HepG2 (cell line): ENCODE measurements around the gene KIF1C. TPM values are rescaled to one million over a fixed set of nuclear protein-coding genes. Genes with fewer than 3 reads are reported as not detected.

Experiments
- CHD2 ChIP-seq: IDR thresholded peaks from 2 replicates; pipeline ENCODE4 v1.6.1; 2011; ENCODE audit warnings: low read depth, low read length, improper control_type of control experiment
- DRAP1 ChIP-seq: IDR thresholded peaks from 2 replicates; pipeline ENCODE4 v1.6.1; 2016; ENCODE audit warnings: missing genetic modification reagents, missing compliant biosample characterization
- ETV5 ChIP-seq: IDR thresholded peaks from 2 replicates; pipeline ENCODE4 v1.6.1; 2018; ENCODE audit warnings: missing biosample characterization, missing genetic modification reagents, inconsistent platforms, borderline replicate concordance
- FOXA1 ChIP-seq, 2 experiments: fragments of 450-650 bp in 1 of 2; sonication (generic) in 1 of 2; formaldehyde crosslinking in 1 of 2; IDR thresholded peaks; 2 replicates each; pipeline versions ENCODE4 v1.4.0 to v1.6.1; 2016 to 2020; ENCODE audit warnings: missing genetic modification reagents in 1 of 2
- GMEB2 ChIP-seq: IDR thresholded peaks from 2 replicates; pipeline ENCODE4 v1.6.1; 2016; ENCODE audit warnings: missing biosample characterization, missing genetic modification reagents, low read depth
- HBP1 ChIP-seq: IDR thresholded peaks from 2 replicates; pipeline ENCODE4 v1.6.1; 2016; ENCODE audit warnings: low read depth, control low read depth
- HDAC1 ChIP-seq: sonication (generic); formaldehyde crosslinking; IDR thresholded peaks from 2 replicates; pipeline ENCODE4 v1.5.1; 2020; ENCODE audit warnings: mild to moderate bottlenecking, missing genetic modification reagents
- RCOR2 ChIP-seq: IDR thresholded peaks from 2 replicates; pipeline ENCODE4 v1.6.1; 2016; ENCODE audit warnings: missing biosample characterization, missing genetic modification reagents
- SALL1 ChIP-seq: sonication (generic); formaldehyde crosslinking; IDR thresholded peaks from 2 replicates; pipeline ENCODE4 v1.8.0; 2022; ENCODE audit warnings: mild to moderate bottlenecking, missing genetic modification reagents
- SMARCC2 ChIP-seq: fragments of 450-650 bp; IDR thresholded peaks from 2 replicates; pipeline ENCODE4 v1.6.1; 2017; ENCODE audit warnings: antibody characterized with exemption, mild to moderate bottlenecking
- SNAI1 ChIP-seq: sonication (generic); formaldehyde crosslinking; IDR thresholded peaks from 2 replicates; pipeline ENCODE4 v1.5.0; 2020; ENCODE audit warnings: mild to moderate bottlenecking, missing genetic modification reagents, borderline replicate concordance
- SRSF4 ChIP-seq: fragments of 200-400 bp; formaldehyde crosslinking; IDR thresholded peaks from one replicate; pipeline ENCODE4 v1.6.1; 2018; ENCODE audit warnings: mild to moderate bottlenecking, low read depth, low read length, moderate library complexity; ENCODE audit not compliant: poor library complexity, severe bottlenecking
- TCF7L2 ChIP-seq: IDR thresholded peaks from 2 replicates; pipeline ENCODE4 v1.6.1; 2011; ENCODE audit warnings: mild to moderate bottlenecking, low read depth, low read length, moderate library complexity
- ZFP62 ChIP-seq: sonication (generic); formaldehyde crosslinking; IDR thresholded peaks from 2 replicates; pipeline ENCODE4 v1.4.0; 2020; ENCODE audit warnings: missing genetic modification reagents
- ZFYVE20 ChIP-seq: sonication (generic); formaldehyde crosslinking; IDR thresholded peaks from 2 replicates; pipeline ENCODE4 v1.8.0; 2023; ENCODE audit warnings: low read depth, mild to moderate bottlenecking, moderate library complexity, missing genetic modification reagents, borderline replicate concordance
- ZNF138 ChIP-seq: sonication (generic); formaldehyde crosslinking; IDR thresholded peaks from 2 replicates; pipeline ENCODE4 v1.5.0; 2020; ENCODE audit warnings: mild to moderate bottlenecking, low read depth, missing genetic modification reagents
- ZNF362 ChIP-seq: sonication (generic); formaldehyde crosslinking; IDR thresholded peaks from 2 replicates; pipeline ENCODE4 v1.4.0; 2020; ENCODE audit warnings: missing genetic modification reagents, mild to moderate bottlenecking, borderline replicate concordance
- ZNF460 ChIP-seq: sonication (generic); formaldehyde crosslinking; IDR thresholded peaks from 2 replicates; pipeline ENCODE4 v1.5.1; 2020; ENCODE audit warnings: missing genetic modification reagents, mild to moderate bottlenecking, borderline replicate concordance
- ZNF550 ChIP-seq: sonication (generic); formaldehyde crosslinking; IDR thresholded peaks from 2 replicates; pipeline ENCODE4 v1.4.0; 2020; ENCODE audit warnings: mild to moderate bottlenecking, missing genetic modification reagents, borderline replicate concordance
- ZNF557 ChIP-seq: sonication (generic); formaldehyde crosslinking; IDR thresholded peaks from 2 replicates; pipeline ENCODE4 v1.4.0; 2020; ENCODE audit warnings: missing genetic modification reagents
- ZNF766 ChIP-seq: sonication (generic); formaldehyde crosslinking; IDR thresholded peaks from 2 replicates; pipeline ENCODE4 v1.5.0; 2020; ENCODE audit warnings: missing genetic modification reagents, borderline replicate concordance
- ZSCAN25 ChIP-seq: sonication (generic); formaldehyde crosslinking; IDR thresholded peaks from 2 replicates; pipeline ENCODE4 v1.8.0; 2022; ENCODE audit warnings: mild to moderate bottlenecking, missing genetic modification reagents
- ZXDC ChIP-seq: sonication (generic); formaldehyde crosslinking; IDR thresholded peaks from 2 replicates; pipeline ENCODE4 v1.5.0; 2020; ENCODE audit warnings: mild to moderate bottlenecking, missing genetic modification reagents
- polyA plus RNA-seq, 8 experiments: library from polyadenylated mRNA; depleted of rRNA in 3 of 8; stranded (reverse) in 7 of 8; unstranded in 1 of 8; fragments of >200 nt; fragmentation: Illumina TruSeq in 4 of 8; extraction: Trizol in 4 of 8; gene quantifications; 2 replicates each; pipeline versions ENCODE4 v1.2.1 to v1.2.3, GENCODE V29; 2011 to 2016; ENCODE audit warnings: low read depth in 4 of 8, missing spikeins in 1 of 8, mixed read lengths in 1 of 8; ENCODE audit not compliant: insufficient read depth in 1 of 8
- total RNA-seq, 5 experiments: library from RNA; depleted of rRNA; stranded (reverse); fragments of >200 nt; fragmentation: Illumina TruSeq; extraction: Trizol; gene quantifications; 2 replicates each; pipeline ENCODE4 v1.2.3, GENCODE V29; 2016; ENCODE audit warnings: low read depth in 1 of 5

The KIF1C gene
- total and polyA plus RNA-seq, 2 of the 13 experiments (the other 11 are each of a cell fraction or from before 2014, with no cell fraction given) = 70.0 to 104 TPM

- TF ChIP-seq GMEB2 = no peak
- peak; percentile 16 for TF ChIP-seq ZSCAN25
- no peak for TF ChIP-seq FOXA1 (IDR thresholded peaks at IDR 0.05)
- no peak for TF ChIP-seq FOXA1 (CRISPR knock-in tag; IDR thresholded peaks at IDR 0.05)
- no peak for TF ChIP-seq ZXDC
- TF ChIP-seq ZNF557 (CRISPR knock-in tag) = no peak
- TF ChIP-seq SALL1 = peak; percentile 31; the same call in 1 of the 2 replicates
- TF ChIP-seq ZFYVE20 (CRISPR knock-in tag) = no peak
- TF ChIP-seq SRSF4 = no peak
- 0 out of 2 replicates have a peak, but pooled peaks have one; percentile 20 for TF ChIP-seq HDAC1 (CRISPR knock-in tag)
- no peak for TF ChIP-seq ZNF138 (CRISPR knock-in tag)
- no peak for TF ChIP-seq ETV5
- no peak for TF ChIP-seq TCF7L2
- no peak for TF ChIP-seq SMARCC2
- TF ChIP-seq CHD2 = no peak
- TF ChIP-seq ZNF362 (CRISPR knock-in tag) = no peak
- no peak for TF ChIP-seq ZNF550 (CRISPR knock-in tag)
- no peak for TF ChIP-seq HBP1 (CRISPR knock-in tag)
- TF ChIP-seq ZFP62 (CRISPR knock-in tag) = no peak
- peak; percentile 58; the same call in 1 of the 2 replicates for TF ChIP-seq SNAI1 (CRISPR knock-in tag)
- TF ChIP-seq RCOR2 (CRISPR knock-in tag) = no peak; the same call in 1 of the 2 replicates
- TF ChIP-seq ZNF460 (CRISPR knock-in tag) = no peak; the same call in 1 of the 2 replicates
- no peak for TF ChIP-seq ZNF766 (CRISPR knock-in tag)
- no peak for TF ChIP-seq DRAP1 (CRISPR knock-in tag)
These were observed 47.5 kb upstream of the KIF1C start (continued) for GRCh38 chr17:4950075-4950745.
